ENCODE results near the gene UFC1. TPM values are rescaled to one million over a fixed set of nuclear protein-coding genes. Genes with fewer than 3 reads are reported as not detected.

Gene UFC1
- total and polyA plus RNA-seq, 2 donors (not counting 3 experiments of a cell fraction or from before 2014, with no cell fraction given), result 102 to 149 TPM

DNA sequence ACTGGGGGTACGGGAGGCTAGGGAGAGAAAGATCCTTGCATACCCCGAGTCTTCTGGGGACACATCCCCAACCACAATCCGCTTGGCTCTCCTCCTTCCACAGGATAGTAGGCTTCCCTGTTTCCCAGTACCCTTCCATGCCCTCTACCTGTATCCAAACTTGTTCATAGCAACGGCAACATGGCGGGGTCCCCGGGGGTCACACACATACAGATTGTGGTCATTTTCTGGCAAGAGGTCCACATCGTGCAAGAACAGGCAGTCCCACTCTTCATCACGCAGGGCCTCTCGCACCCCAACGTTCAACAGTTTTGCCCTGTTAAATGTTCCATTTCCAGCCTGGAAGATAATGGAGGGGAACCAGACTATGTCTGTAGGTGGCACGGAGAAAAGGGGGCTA lies 19.9 kb downstream of the UFC1 start:
- no peaks in the 10 kb centered on the region for H4K20me1 ChIP-seq (replicated peaks; ENCODE audit: control insufficient read depth, extremely low read depth, insufficient read depth, low read length)
- FAIRE-seq (no peak), DNase-seq (ENCODE audit: low read depth, low spot score) (no peak)
- H3K79me2 ChIP-seq (ENCODE audit: control insufficient read depth, insufficient read depth, low read length), result peaks cover 8% of the 10 kb centered on the region
- no peaks in the 10 kb centered on the region for H3K9me3 ChIP-seq (replicated peaks; ENCODE audit: control insufficient read depth, insufficient read depth, low read length)
- intact Hi-C loops (cut with micrococcal nuclease), result no loop called here
- no TSS peak for BruUV-seq (replicated peaks)
- H3K27me3 ChIP-seq (ENCODE audit: control insufficient read depth in 2 of 2, insufficient read depth in 2 of 2, low read length in 2 of 2), result no peaks in the 10 kb centered on the region
- CTCF ChIA-PET, result interaction anchor here (0.8 to 2.1 kb wide), 2 partner anchors 8 to 208 kb away, joined by 3 to 5 read pairs; partner anchors contain the start of gene PPOX
- H3K4me1 ChIP-seq (ENCODE audit: control insufficient read depth, extremely low read depth, insufficient read depth, low read length), result peaks cover 11% of the 10 kb centered on the region
- no peak overlapping the region for H3K4me2 ChIP-seq (ENCODE audit: insufficient read depth, low read length)
- H3K9me1 ChIP-seq (replicated peaks; ENCODE audit: control insufficient read depth, extremely low read depth, insufficient read depth, low read length), result no peaks in the 10 kb centered on the region
- POLR2A ChIA-PET, result no interaction called here
- dilution Hi-C loops (cut with MboI; ENCODE audit: extremely low pct_ligation_motif_present, low sequenced_read_pairs), result no loop called here
- no peak overlapping the region for H3K27ac ChIP-seq (ENCODE audit: insufficient read depth, low read depth, low read length)
- H3K36me3 ChIP-seq (ENCODE audit: control insufficient read depth in 2 of 2, extremely low read depth in 1 of 2, insufficient read depth in 2 of 2, low read length in 2 of 2), result peaks cover 11 to 24% of the 10 kb centered on the region in 2 experiments
- TF ChIP-seq EZH2 (IDR thresholded peaks at IDR 0.05; ENCODE audit: borderline replicate concordance, low read depth, low read length, severe bottlenecking), result no peak
- no peak overlapping the region for H3K4me3 ChIP-seq (replicated peaks in 1 of 3; ENCODE audit: insufficient read depth in 1 of 3, low read depth in 1 of 3, low read length in 3 of 3)
- H2AFZ ChIP-seq (ENCODE audit: low read depth, low read length), result no peak overlapping the region
- no peak overlapping the region for H3K9ac ChIP-seq (replicated peaks; ENCODE audit: extremely low read depth, insufficient read depth, low read length)

DNA sequence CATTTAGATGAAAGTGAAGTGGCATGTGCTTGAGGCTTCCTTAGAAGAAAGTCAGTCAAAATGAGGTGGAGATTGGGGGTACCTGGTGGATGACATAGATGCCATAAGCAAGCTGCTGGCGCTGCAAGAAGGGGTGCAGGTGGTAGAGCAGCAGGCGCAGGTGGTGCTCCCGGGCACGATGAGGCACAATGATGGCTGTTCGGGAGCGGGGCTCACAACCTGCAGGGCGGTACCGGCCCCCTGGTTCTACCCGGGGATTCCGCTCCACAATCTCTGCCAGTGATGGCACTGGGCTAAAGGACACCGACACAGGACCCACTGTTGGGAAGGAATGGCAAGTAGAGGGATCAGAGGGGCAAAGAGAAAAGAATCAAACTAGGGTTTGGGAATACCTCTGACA lies 21.1 kb downstream of the UFC1 start:
- H3K9ac ChIP-seq (replicated peaks; ENCODE audit: extremely low read depth, insufficient read depth, low read length), result no peak overlapping the region
- dilution Hi-C loops (cut with MboI; ENCODE audit: extremely low pct_ligation_motif_present, low sequenced_read_pairs), result no loop called here
- ChIA-PET CTCF (interaction anchor here (2.1 kb wide), 1 partner anchor 9 kb away, joined by 5 read pairs; the partner anchor contains the start of gene PPOX), POLR2A (no interaction called here)
- no TSS peak for BruUV-seq (replicated peaks)
- TF ChIP-seq, protein P1, sequence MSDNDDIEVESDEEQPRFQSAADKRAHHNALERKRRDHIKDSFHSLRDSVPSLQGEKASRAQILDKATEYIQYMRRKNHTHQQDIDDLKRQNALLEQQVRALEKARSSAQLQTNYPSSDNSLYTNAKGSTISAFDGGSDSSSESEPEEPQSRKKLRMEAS (IDR thresholded peaks at IDR 0.05; ENCODE audit: insufficient read depth, insufficient read length), result no peak
- TF ChIP-seq, protein P2, sequence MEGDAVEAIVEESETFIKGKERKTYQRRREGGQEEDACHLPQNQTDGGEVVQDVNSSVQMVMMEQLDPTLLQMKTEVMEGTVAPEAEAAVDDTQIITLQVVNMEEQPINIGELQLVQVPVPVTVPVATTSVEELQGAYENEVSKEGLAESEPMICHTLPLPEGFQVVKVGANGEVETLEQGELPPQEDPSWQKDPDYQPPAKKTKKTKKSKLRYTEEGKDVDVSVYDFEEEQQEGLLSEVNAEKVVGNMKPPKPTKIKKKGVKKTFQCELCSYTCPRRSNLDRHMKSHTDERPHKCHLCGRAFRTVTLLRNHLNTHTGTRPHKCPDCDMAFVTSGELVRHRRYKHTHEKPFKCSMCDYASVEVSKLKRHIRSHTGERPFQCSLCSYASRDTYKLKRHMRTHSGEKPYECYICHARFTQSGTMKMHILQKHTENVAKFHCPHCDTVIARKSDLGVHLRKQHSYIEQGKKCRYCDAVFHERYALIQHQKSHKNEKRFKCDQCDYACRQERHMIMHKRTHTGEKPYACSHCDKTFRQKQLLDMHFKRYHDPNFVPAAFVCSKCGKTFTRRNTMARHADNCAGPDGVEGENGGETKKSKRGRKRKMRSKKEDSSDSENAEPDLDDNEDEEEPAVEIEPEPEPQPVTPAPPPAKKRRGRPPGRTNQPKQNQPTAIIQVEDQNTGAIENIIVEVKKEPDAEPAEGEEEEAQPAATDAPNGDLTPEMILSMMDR (IDR thresholded peaks at IDR 0.05; ENCODE audit: extremely low read depth in 1 of 2, insufficient read depth in 1 of 2, low read depth in 1 of 2, low read length in 2 of 2), result no peak
- TF ChIP-seq POLR2A (IDR thresholded peaks at IDR 0.05; ENCODE audit: low read depth, low read length) (no peak), EZH2 (IDR thresholded peaks at IDR 0.05; ENCODE audit: borderline replicate concordance, low read depth, low read length, severe bottlenecking) (no peak), FOS (IDR thresholded peaks at IDR 0.05; ENCODE audit: borderline replicate concordance, insufficient read depth, low read length) (no peak), POLR2AphosphoS5 (IDR thresholded peaks at IDR 0.05; ENCODE audit: insufficient read depth, low read depth, low read length) (no peak), JUN (IDR thresholded peaks at IDR 0.05; ENCODE audit: borderline replicate concordance, insufficient read depth, insufficient read length, low read depth) (no peak), GATA2 (IDR thresholded peaks at IDR 0.05; ENCODE audit: insufficient read depth, insufficient read length, low read depth, low read length) (no peak), MYC (IDR thresholded peaks at IDR 0.05; ENCODE audit: low read depth, low read length) (no peak)
- no peak for FAIRE-seq
- no peaks in the 10 kb centered on the region for H3K9me1 ChIP-seq (replicated peaks; ENCODE audit: control insufficient read depth, extremely low read depth, insufficient read depth, low read length)
- DNase-seq (ENCODE audit: low read depth, low spot score), result no peak
- H3K4me1 ChIP-seq (ENCODE audit: control insufficient read depth, extremely low read depth, insufficient read depth, low read length), result peaks cover 11% of the 10 kb centered on the region
- peaks cover 11 to 20% of the 10 kb centered on the region in 2 experiments for H3K36me3 ChIP-seq (ENCODE audit: control insufficient read depth in 2 of 2, extremely low read depth in 1 of 2, insufficient read depth in 2 of 2, low read length in 2 of 2)
- H3K9me3 ChIP-seq (replicated peaks; ENCODE audit: control insufficient read depth, insufficient read depth, low read length), result no peaks in the 10 kb centered on the region
- intact Hi-C loops (cut with micrococcal nuclease), result no loop called here
- no peak overlapping the region for H3K4me3 ChIP-seq (replicated peaks in 1 of 3; ENCODE audit: insufficient read depth in 1 of 3, low read depth in 1 of 3, low read length in 3 of 3)
- H4K20me1 ChIP-seq (replicated peaks; ENCODE audit: control insufficient read depth, extremely low read depth, insufficient read depth, low read length), result no peaks in the 10 kb centered on the region
- no peaks in the 10 kb centered on the region for H3K27me3 ChIP-seq (ENCODE audit: control insufficient read depth in 2 of 2, insufficient read depth in 2 of 2, low read length in 2 of 2)
- peaks cover 8% of the 10 kb centered on the region for H3K79me2 ChIP-seq (ENCODE audit: control insufficient read depth, insufficient read depth, low read length)
- no peak overlapping the region for H2AFZ ChIP-seq (ENCODE audit: low read depth, low read length)
- no peak overlapping the region for H3K4me2 ChIP-seq (ENCODE audit: insufficient read depth, low read length)
- no peak overlapping the region for H3K27ac ChIP-seq (ENCODE audit: insufficient read depth, low read depth, low read length)

All from endothelial cell of umbilical vein (primary cell).